Gastroesophageal sphincter (tissue), 4 donors: ENCODE results near the gene ATP4A. TPM values are rescaled to one million over a fixed set of nuclear protein-coding genes. Genes with fewer than 3 reads are reported as not detected.

Experiments used
- ATAC-seq: fragments of 150-250 bp; one replicate; pipeline ENCODE4 v1.9.1; 2016; ENCODE audit warnings: mild to moderate bottlenecking, moderate library complexity
- H3K27ac ChIP-seq, 4 donors: fragments of 200-600 bp; sonication (generic) in 3 of 4; 1 replicate in 3 of 4; 2 replicates in 1 of 4; pipeline ENCODE4 v1.5.1; 2016 to 2019
- H3K27me3 ChIP-seq: fragments of 200-600 bp; sonication (generic); one replicate; pipeline ENCODE4 v1.5.1; 2019
- H3K36me3 ChIP-seq, 2 donors: fragments of 200-600 bp; sonication (generic); one replicate each; pipeline ENCODE4 v1.5.1; 2019; ENCODE audit warnings: control low read depth in 1 of 2
- H3K4me1 ChIP-seq, 3 donors: fragments of 200-600 bp; sonication (generic); 1 replicate in 2 of 3; 2 replicates in 1 of 3; pipeline ENCODE4 v1.5.1; 2016 to 2019; ENCODE audit warnings: control low read depth in 2 of 3
- H3K4me3 ChIP-seq, 2 donors: fragments of 200-600 bp; sonication (generic); one replicate each; pipeline ENCODE4 v1.5.1; 2019; ENCODE audit warnings: mild to moderate bottlenecking in 1 of 2, moderate library complexity in 1 of 2
- H3K9me3 ChIP-seq, 3 donors: fragments of 200-600 bp; sonication (generic); one replicate each; pipeline ENCODE4 v1.5.1; 2017 to 2019; ENCODE audit warnings: control low read depth in 2 of 3
- CTCF ChIP-seq, 4 experiments: fragments of 200-600 bp in 2 of 4; fragments of 450-650 bp in 2 of 4; sonication (generic) in 1 of 4; IDR thresholded peaks; one replicate each; pipeline ENCODE4 v1.5.1; 2017 to 2019; ENCODE audit warnings: antibody characterized with exemption in 4 of 4, mild to moderate bottlenecking in 2 of 4, moderate library complexity in 2 of 4
- EP300 ChIP-seq: sonication (generic); formaldehyde crosslinking; IDR thresholded peaks from one replicate; pipeline ENCODE4 v1.6.1; 2017; ENCODE audit warnings: antibody characterized with exemption, mild to moderate bottlenecking
- POLR2A ChIP-seq, 2 donors: fragments of 450-650 bp; IDR thresholded peaks; one replicate each; pipeline ENCODE4 v1.6.1; 2017; ENCODE audit warnings: antibody characterized with exemption in 2 of 2, mild to moderate bottlenecking in 2 of 2, moderate library complexity in 1 of 2
- POLR2AphosphoS5 ChIP-seq: sonication (generic); formaldehyde crosslinking; IDR thresholded peaks from one replicate; pipeline ENCODE4 v1.6.1; 2017; ENCODE audit warnings: antibody characterized with exemption
- WGBS, 2 donors: methylation state at CpG; one replicate each; pipeline ENCODE4 v1.1.5; 2018; ENCODE audit warnings: low coverage in 1 of 2; 5-methylcytosine and 5-hydroxymethylcytosine counted together
- total RNA-seq, 4 donors: library from RNA; depleted of rRNA; stranded (reverse); fragments of >200 nt; gene quantifications; one replicate each; pipeline ENCODE4 v1.1.0, GENCODE V29; 2016

The ATP4A gene
- total RNA-seq, 4 donors from 2014 or later = not detected

GRCh38 chr19:35528218-35529038 is 35.0 kb downstream of the ATP4A start, which contains the start of gene SBSN:
Gene SBSN (minus strand): TSS chr19:35528311. CDS start chr19:35528281, 30 bp downstream.
- no peak within 1 kb of the TSS for H3K4me3 ChIP-seq
- no peak for ATAC-seq
- no peak within 1 kb of the TSS for H3K27ac ChIP-seq
- H3K36me3 ChIP-seq = no peaks in the 10 kb centered on the region
- no peaks in the 10 kb centered on the region for H3K9me3 ChIP-seq
- peaks cover 100% of the 10 kb centered on the region for H3K27me3 ChIP-seq
- peaks cover 0 to under 1% (median 0%) of the 10 kb centered on the region in 3 donors for H3K4me1 ChIP-seq
- TF ChIP-seq POLR2AphosphoS5 (no peak), EP300 (no peak), POLR2A (IDR thresholded peaks at IDR 0.05) (no peak)
- 70 to 78% methylated on average over 9 of the region's 11 CpGs for WGBS, 2 donors

GRCh38 chr19:35525873-35526272 is 37.6 kb downstream of the ATP4A start:
- WGBS, 2 donors = 80% methylated on average over 1 of the region's 4 CpGs; no CpG with 5 or more reads in 1 of the 2 donors
- H3K9me3 ChIP-seq = no peaks in the 10 kb centered on the region
- H3K4me3 ChIP-seq = no peak overlapping the region
- no peak for ATAC-seq
- no peaks in the 10 kb centered on the region for H3K36me3 ChIP-seq
- no peak overlapping the region for H3K27ac ChIP-seq
- no peak for TF ChIP-seq POLR2AphosphoS5
- H3K27me3 ChIP-seq = peaks cover 82% of the 10 kb centered on the region
- no peaks in the 10 kb centered on the region for H3K4me1 ChIP-seq

GRCh38 chr19:35524181-35524837 is 39.1 kb downstream of the ATP4A start:
- Histone ChIP-seq H3K4me3 (no peak overlapping the region), H3K27me3 (peaks cover 78% of the 10 kb centered on the region), H3K36me3 (no peaks in the 10 kb centered on the region), H3K27ac (no peak overlapping the region), H3K4me1 (no peaks in the 10 kb centered on the region), H3K9me3 (no peaks in the 10 kb centered on the region)
- ATAC-seq = no peak
- TF ChIP-seq POLR2AphosphoS5 (no peak), POLR2A (IDR thresholded peaks at IDR 0.05) (no peak), CTCF (IDR thresholded peaks at IDR 0.05) (no peak), EP300 (no peak)
- WGBS, 2 donors = 0% methylated on average over 1 of the region's 11 CpGs; no CpG with 5 or more reads in 1 of the 2 donors

GRCh38 chr19:35522745-35523327 is 40.6 kb downstream of the ATP4A start:
- H3K36me3 ChIP-seq = no peaks in the 10 kb centered on the region
- no peak overlapping the region for H3K27ac ChIP-seq
- TF ChIP-seq EP300 = no peak
- TF ChIP-seq CTCF (IDR thresholded peaks at IDR 0.05) = no peak
- TF ChIP-seq POLR2AphosphoS5 = no peak
- TF ChIP-seq POLR2A (IDR thresholded peaks at IDR 0.05) = no peak
- WGBS, 2 donors = 78 to 79% methylated on average over 3 to 10 of the region's 12 CpGs
- H3K9me3 ChIP-seq = no peaks in the 10 kb centered on the region
- H3K27me3 ChIP-seq = peaks cover 71% of the 10 kb centered on the region
- ATAC-seq = no peak
- no peaks in the 10 kb centered on the region for H3K4me1 ChIP-seq
- no peak overlapping the region for H3K4me3 ChIP-seq

GRCh38 chr19:35521124-35521743 is 42.2 kb downstream of the ATP4A start:
- TF ChIP-seq POLR2AphosphoS5 (no peak), EP300 (no peak), POLR2A (IDR thresholded peaks at IDR 0.05) (no peak), CTCF (IDR thresholded peaks at IDR 0.05) (no peak)
- Histone ChIP-seq H3K36me3 (no peaks in the 10 kb centered on the region), H3K27ac (no peak overlapping the region), H3K9me3 (no peaks in the 10 kb centered on the region), H3K4me1 (no peaks in the 10 kb centered on the region), H3K4me3 (no peak overlapping the region), H3K27me3 (peaks cover 59% of the 10 kb centered on the region)
- WGBS, 2 donors = 26 to 55% methylated on average over 4 to 5 of the region's 16 CpGs
- no peak for ATAC-seq
